GM20000 (cell line): Measurements from ENCODE around the gene GYPB.
"Not testable (repeated sequence)": the region's sequence is repeated elsewhere in the genome, so short reads cannot be mapped to it uniquely, and the experiment has no call there.

ENCODE experiments used
- DNase-seq: peaks from one replicate; pipeline ENCODE4 v3.0.0; 2012; ENCODE audit warnings: low spot score
- TF ChIP-seq, protein P1 (sequence below): IDR thresholded peaks from 2 replicates; pipeline ENCODE4 v1.5.1; 2012; ENCODE audit warnings: mild to moderate bottlenecking, control low read depth; ENCODE audit errors: extremely low read depth, missing control alignments

GYPB gene

DNA sequence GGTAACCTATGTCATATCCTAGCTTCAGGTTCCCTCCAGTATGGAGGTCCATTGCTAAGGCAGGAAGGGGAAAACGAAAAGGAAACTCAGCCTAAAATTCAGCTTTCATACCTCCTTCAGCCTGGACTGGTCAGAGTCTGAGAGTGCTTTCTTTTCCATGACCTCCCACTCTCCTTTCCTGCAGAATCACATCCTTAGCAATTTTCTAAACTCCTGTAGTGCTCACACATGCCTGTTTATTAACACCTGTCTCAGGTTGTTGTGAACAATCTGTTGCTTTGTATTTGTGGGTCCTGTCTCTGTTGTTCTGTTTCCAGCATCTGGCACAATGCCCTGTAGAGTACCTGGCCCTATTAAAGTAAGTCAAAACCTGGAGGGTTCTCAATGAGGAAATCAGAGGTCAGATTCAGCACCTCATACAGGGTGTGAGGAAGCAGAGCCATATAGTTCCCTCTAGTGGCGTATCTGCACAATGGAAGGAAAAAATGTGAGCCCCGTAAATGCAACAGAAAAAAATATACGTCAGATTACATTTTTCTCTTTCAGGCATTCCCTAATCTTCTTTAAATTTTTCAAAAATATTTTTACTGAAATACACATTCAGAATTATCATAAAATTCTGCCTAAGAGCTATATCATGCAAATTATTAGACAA is 2.3 kb upstream of the GYPB start:
- TF ChIP-seq, protein P1, sequence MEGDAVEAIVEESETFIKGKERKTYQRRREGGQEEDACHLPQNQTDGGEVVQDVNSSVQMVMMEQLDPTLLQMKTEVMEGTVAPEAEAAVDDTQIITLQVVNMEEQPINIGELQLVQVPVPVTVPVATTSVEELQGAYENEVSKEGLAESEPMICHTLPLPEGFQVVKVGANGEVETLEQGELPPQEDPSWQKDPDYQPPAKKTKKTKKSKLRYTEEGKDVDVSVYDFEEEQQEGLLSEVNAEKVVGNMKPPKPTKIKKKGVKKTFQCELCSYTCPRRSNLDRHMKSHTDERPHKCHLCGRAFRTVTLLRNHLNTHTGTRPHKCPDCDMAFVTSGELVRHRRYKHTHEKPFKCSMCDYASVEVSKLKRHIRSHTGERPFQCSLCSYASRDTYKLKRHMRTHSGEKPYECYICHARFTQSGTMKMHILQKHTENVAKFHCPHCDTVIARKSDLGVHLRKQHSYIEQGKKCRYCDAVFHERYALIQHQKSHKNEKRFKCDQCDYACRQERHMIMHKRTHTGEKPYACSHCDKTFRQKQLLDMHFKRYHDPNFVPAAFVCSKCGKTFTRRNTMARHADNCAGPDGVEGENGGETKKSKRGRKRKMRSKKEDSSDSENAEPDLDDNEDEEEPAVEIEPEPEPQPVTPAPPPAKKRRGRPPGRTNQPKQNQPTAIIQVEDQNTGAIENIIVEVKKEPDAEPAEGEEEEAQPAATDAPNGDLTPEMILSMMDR = peak; percentile 32
- DNase-seq = not testable (repeated sequence)

DNA sequence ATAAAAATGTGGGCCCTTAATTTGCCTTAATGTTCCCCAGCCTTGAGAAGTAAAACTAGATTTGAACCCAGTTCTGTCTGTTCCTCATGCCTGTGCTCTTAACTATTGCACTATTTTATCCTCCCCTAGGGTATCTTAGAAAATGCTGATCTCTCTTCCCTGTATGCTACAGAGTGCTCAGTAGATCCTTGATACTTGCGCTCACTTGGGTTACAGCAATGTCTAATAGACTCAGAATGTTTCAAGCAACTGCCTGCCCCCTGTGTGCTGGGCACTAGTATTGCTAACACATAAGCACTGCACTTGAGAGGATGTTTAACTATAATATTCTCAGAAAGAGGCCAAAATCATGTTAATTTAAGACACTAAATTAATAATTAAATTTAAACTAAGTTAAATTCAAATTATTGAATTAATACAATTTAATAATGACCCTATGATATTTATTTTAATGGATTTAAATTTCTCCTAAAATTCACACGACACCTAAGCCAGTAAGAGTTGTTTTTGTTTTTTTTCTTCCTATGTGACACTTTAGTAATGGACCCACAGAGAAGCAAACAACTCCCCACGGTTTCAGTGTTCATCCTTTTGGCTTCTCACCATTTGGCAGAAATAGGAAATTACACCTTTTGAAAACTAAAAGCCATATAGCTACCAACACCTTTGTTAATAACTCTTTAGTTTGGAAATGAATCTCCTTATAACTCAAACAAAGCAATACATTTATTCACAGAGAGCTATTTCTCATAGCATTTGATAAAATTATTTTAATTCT is 768 bp downstream of the GYPB start:
- not testable (repeated sequence) for DNase-seq

DNA sequence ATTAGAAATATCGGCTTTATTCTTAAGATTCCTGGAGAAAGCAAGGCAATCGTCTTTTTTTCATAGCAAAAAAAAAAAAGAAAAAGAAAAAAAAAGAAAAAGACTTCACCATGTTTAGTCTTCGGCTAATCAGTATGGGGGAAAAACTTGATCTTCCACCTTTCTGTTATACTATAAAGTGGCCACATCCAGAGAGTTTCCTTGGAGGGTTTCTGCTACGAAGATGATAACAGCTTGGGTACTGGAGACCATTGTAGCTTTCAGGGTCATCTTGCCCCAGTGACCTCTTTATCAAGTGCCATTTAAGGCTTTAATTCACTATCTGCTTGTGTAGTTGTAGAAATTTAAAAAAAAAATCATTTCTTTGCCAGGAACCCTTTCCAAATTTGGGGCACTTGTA is 1.9 kb downstream of the GYPB start:
- DNase-seq = not testable (repeated sequence)

DNA sequence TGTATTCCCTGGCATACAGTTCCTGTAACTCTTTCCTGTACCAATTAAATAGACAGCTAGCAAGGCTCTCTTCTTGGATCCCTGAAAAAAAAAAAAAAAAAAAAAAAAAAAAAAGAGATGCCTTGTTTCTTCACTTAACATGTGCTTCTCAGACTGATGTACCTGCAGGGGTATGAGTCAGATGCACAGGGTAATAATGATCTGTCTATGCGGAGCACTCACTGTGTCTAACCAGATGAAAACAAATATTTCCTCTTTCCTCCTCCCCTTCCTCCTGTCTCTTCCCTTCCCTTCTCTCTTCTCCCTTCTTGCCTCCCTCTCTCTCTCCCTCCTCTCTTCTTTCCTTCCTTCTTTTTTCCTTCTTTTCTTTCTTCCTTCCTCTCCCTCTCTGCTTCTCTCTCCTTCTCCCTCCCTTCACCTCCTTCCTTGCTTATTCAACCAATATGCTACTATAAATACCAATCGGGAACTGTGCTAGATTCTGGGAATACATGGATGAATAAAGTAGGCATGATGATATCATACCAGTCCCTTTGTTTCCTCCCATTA is 3.0 kb downstream of the GYPB start:
- DNase-seq = not testable (repeated sequence)

DNA sequence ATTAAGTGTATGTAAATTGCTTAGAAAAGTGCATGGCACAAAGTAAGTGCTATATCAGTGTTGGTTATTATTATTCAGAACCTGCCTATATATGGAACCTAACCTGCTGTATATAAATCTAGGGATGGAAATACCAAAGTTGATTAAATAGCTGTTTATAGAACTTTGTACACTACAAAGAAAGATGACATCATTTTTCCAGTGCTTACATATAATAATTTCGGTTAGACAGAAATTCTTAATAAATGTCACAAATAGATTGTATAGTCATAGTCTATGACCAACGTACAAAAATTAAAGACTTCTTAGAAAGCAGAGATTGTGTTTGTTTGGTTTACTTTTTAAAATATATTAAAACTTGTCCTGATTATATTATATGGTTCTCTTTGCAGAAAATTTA is 4.4 kb downstream of the GYPB start:
- TF ChIP-seq, protein P1 = no peak
- DNase-seq = no peak

DNA sequence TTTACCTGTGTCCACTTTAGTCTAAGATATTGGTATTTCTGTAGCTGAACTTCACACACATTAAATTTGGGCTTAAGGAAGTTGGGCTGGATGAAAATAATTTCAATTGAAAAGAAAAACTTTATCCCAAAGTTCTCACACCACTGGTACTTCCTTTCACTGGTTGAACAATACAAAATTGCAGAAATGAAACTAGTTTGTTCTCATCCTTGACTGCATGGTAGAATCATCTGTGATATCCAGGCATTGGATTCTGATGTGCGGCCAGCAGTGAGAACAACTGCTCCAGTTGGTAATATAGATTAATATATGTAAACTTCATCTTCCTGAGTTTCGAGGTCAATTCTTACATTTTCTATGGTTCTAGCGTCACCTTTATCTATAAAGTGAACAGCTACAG is 10.6 kb downstream of the GYPB start:
- DNase-seq = not testable (repeated sequence)

DNA sequence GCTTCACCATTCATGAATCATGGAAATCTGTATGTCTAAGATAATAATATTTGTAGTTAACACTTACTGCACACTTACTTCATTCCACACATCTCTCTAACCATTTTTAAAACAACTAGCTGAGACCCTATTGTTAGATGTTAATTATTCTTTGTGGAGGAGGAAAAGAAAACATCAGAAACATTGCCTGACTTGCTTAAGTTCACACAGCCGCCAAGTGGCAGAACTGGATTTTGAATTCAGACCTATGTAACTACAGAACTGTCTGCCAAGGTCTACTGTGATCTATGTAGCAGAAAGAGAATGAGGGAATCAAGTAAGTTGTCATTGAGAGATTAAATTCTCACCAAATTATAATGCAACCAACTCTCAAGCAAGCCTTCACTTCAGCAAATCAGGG is 11.2 kb downstream of the GYPB start:
- DNase-seq = not testable (repeated sequence)

DNA sequence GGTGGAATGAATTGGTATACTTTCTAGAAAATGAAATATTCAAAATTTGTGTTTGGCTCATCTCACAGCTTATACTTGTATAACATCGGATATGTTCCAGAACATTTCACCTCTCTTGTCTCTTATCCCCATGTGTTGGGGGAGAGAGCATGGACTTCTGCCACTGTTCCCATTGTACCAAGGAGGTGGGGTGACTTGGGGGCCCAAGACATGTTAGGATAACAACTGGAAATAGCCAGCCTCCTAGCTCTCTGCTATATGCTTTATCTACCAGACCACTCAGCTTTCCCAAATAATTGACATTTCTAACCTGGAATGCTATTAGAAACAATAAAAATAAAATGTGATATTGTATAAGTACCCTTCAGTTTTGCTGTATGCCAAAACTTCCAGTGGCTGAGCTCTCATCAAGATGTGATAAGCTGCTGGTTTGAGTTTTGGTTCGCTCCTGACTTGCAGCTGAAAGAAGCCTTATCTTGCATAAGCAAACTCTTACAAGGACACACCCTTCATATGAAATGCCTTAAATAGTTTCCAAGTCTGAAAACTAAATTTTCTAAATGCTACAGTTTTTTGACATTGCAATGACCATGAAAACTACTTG is 12.9 kb downstream of the GYPB start:
- not testable (repeated sequence) for DNase-seq

DNA sequence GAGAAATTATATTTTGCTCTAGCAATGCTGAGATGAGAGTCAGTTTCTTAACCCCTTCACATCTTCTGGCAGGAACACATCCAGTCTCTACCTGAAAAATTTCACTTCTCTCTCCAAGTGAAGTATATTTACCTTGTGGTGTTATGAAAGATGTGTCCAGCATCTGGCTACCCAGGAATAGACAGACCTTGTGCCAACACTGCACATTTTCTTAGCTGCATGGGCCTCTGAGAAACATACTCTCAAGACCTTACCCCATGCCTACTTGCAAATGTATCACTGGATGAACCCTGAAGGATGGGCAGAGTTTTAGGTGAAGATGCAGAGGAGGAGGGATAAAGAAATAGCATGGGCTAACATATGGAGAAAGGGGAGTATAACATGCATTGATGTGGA is 13.6 kb downstream of the GYPB start:
- not testable (repeated sequence) for DNase-seq

DNA sequence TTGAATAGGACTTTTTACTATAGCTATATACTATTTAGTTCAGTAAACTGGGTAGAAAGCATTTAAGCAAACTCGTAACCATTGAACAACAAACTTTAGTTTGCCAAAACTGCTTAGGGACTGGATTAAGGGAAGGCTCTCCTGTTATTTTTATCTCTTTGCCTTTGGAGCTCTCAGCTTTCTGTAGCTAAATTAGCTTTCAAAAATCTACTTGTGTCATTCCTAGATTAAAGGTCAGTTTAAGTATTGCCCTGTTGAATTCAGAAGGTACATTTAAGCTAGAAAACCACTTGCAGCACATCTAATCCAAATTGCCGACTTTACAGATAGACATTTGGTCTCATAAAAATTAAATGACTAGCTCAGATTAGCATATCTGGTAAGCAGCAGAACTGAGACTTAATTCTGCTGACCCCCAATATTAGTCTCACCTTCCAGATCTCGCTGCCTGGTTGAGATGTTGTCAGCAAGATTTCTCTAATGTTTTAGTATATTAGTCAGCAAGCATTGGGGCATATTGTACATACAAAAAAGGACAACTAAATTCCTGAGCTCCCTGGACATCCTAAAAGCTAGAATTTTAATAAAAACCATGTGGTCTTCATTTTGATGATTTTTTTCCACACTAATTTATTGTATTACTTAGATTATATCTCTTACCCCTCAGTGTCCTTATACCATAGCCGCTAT is 14.2 kb downstream of the GYPB start:
- not testable (repeated sequence) for DNase-seq

DNA sequence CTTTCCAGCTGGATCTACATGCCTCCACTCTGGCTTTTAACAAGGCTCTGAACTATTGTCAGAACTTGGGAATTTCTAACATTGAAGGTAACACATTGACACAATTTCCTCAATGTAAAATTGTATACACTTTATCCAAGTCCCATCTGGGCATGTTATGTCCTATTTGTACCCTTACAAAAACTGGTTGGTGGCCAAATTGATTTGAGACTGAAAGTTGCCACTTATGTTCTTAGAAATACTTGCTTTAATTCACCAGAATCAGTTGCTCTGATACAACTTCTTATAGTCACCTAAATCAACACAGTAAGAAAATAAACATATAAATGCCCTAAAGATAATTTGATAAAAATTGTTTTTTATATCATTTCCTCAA is 15.3 kb downstream of the GYPB start:
- DNase-seq = not testable (repeated sequence)

DNA sequence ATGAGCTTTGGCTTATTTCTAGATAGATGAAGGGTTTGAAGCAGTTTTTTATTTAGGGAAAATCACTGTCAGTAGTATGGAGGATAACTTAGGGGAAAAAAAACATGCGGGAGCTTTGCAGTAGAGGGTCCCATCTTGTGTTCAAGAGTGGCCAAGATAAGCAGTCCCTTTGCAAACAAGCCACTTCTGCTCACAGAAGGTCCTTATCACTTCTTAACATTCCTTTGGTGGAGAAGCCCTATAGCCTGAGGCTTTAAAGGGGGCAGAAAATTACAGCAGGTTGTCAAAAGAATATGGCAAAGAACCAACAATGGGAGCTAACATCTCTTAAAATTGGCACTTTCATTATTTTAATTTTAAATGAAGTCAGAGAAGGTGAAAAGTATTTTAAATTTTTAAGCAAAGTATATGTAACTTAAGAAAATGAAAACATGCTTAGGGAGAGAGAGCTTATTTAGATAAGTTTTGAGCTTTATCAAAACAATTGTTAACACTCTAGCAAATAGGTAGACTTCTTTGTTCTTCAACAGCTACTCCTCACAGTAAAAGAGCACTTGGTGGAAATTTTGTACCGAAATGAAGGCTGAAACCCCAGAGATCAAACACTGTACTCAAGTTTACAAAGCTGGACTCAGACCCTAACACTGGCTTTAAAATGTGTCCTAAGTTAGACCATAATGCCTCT is 15.8 kb downstream of the GYPB start:
- DNase-seq = not testable (repeated sequence)

DNA sequence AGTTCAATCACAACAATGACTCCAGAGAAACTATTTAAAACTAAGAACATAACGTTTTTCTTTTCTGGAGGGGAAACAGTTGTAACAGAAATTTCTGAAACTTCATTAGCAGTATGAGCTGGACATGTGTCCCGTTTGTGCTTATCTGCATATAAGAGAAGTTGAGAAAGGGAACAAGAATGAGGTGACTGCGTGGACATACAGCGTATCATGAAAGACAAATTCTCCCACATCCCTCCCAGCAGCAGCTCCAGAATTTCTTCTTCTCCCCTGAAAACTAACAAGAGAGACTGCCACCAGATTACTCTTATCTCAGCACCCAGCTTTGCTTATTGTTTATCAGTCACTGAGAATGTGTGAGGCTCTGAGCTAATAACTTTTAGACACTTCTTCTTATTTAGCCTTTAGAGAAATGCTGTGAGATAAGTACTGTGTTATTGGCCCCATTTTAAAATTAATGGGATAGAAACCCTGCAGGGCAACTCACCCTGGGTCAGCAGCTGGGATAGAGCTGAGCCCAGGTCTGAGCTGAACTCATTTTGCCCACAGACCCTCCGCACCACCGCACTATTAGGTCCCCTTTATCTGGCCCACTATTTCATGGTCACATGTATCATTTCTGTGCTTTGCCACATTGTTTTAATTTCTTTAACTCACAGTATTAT is 18.7 kb downstream of the GYPB start:
- DNase-seq = not testable (repeated sequence)

DNA sequence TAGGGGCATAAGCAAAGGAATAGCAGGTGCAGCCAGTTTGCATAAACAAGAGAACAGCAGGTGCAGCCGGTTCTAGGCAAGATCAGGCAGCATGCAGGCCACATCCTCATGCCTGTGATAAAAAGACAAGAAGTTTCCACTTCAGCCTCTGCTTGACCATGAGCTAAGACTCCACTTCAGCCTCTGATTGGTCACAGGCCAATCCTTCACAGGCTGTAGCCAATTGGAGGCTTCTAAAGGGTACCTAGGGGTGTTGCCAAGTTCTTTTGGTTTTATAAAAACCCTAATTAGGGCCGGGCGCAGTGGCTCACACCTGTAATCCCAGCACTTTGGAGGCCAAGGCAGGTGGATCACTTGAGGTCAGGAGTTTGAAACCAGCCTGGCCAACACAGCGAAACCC is 23.0 kb downstream of the GYPB start:
- not testable (repeated sequence) for DNase-seq

DNA sequence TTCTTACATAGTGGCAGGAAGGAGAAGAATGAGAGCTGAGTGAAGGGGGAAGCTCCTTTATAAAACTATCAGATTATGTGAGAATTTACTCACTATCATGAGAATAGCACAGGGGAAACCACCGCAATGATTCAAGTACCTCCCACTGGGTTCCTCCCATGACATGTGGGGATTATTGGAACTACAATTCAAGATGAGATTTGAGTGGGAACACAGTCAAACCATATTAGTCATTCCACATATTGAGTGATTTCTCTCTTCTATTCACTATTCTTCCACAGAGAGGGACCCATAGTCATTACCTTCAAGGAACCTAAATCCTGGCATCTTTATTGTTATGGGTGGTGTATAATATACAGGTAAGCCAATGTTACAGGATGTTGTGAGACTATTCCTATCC is 27.4 kb downstream of the GYPB start:
- DNase-seq = not testable (repeated sequence)

DNA sequence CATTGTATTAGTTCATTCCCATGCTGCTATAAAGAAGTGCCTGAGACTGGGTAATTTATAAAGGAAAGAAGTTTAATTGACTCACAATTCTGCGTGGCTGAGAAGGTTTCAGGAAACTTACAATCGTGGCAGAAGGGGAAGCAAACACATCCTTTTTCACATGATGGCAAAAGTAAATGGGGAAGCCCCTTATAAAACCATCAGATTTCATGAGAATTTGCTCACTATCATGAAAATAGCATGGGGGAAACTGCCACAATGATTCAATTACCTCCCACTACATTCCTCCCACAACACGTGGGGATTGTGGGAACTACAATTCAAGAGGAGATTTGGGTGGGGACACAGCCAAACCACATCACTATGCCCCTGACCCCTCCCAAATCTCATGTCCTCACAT is 28.5 kb downstream of the GYPB start:
- not testable (repeated sequence) for DNase-seq
